Thyroid gland (tissue), 4 donors: ENCODE results near the gene PADI1.

Source experiments
- CTCF ChIP-seq, 6 experiments: fragments of 200-600 bp in 3 of 6; fragments of 450-650 bp in 3 of 6; sonication (generic) in 3 of 6; IDR thresholded peaks; one replicate each; pipeline ENCODE4 v1.5.1; 2016 to 2019; ENCODE audit warnings: antibody characterized with exemption in 6 of 6, mild to moderate bottlenecking in 2 of 6, inconsistent platforms in 1 of 6, moderate library complexity in 1 of 6
- POLR2A ChIP-seq, 2 donors: fragments of 450-650 bp; IDR thresholded peaks; one replicate each; pipeline ENCODE4 v1.6.1; 2017; ENCODE audit warnings: antibody characterized with exemption in 2 of 2, mild to moderate bottlenecking in 2 of 2, moderate library complexity in 1 of 2

GRCh38 chr1:17260264-17260663 is 55.3 kb downstream of the PADI1 start:
- TF ChIP-seq CTCF (IDR thresholded peaks at IDR 0.05) (no peak), POLR2A (IDR thresholded peaks at IDR 0.05) (no peak)
